Measurements from ENCODE around the gene TNFAIP3.

GRCh38 chr6:137911675-137912191 is 44.7 kb downstream of the TNFAIP3 start:
- TF ChIP-seq, protein P1, sequence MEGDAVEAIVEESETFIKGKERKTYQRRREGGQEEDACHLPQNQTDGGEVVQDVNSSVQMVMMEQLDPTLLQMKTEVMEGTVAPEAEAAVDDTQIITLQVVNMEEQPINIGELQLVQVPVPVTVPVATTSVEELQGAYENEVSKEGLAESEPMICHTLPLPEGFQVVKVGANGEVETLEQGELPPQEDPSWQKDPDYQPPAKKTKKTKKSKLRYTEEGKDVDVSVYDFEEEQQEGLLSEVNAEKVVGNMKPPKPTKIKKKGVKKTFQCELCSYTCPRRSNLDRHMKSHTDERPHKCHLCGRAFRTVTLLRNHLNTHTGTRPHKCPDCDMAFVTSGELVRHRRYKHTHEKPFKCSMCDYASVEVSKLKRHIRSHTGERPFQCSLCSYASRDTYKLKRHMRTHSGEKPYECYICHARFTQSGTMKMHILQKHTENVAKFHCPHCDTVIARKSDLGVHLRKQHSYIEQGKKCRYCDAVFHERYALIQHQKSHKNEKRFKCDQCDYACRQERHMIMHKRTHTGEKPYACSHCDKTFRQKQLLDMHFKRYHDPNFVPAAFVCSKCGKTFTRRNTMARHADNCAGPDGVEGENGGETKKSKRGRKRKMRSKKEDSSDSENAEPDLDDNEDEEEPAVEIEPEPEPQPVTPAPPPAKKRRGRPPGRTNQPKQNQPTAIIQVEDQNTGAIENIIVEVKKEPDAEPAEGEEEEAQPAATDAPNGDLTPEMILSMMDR (IDR thresholded peaks at IDR 0.05) = no peak
- TF ChIP-seq EZH2 (IDR thresholded peaks at IDR 0.05; ENCODE audit: borderline replicate concordance, insufficient read depth, low read depth, low read length, poor library complexity, severe bottlenecking) = no peak
